Hepatocyte (in vitro differentiated cells): ENCODE data around the gene OR2T34.

Experiments used
- EZH2 ChIP-seq: fragments of 200-600 bp; sonication (generic); IDR thresholded peaks from 2 replicates; pipeline ENCODE4 v1.6.1; 2016; ENCODE audit warnings: antibody characterized with exemption, mild to moderate bottlenecking, borderline replicate concordance
- TF ChIP-seq, protein P1 (sequence below): fragments of 200-600 bp; sonication (generic); IDR thresholded peaks from 2 replicates; pipeline ENCODE4 v1.5.1; 2016; ENCODE audit warnings: antibody characterized with exemption, mild to moderate bottlenecking; ENCODE audit not compliant: poor library complexity

- no peak for TF ChIP-seq EZH2
- TF ChIP-seq, protein P1, sequence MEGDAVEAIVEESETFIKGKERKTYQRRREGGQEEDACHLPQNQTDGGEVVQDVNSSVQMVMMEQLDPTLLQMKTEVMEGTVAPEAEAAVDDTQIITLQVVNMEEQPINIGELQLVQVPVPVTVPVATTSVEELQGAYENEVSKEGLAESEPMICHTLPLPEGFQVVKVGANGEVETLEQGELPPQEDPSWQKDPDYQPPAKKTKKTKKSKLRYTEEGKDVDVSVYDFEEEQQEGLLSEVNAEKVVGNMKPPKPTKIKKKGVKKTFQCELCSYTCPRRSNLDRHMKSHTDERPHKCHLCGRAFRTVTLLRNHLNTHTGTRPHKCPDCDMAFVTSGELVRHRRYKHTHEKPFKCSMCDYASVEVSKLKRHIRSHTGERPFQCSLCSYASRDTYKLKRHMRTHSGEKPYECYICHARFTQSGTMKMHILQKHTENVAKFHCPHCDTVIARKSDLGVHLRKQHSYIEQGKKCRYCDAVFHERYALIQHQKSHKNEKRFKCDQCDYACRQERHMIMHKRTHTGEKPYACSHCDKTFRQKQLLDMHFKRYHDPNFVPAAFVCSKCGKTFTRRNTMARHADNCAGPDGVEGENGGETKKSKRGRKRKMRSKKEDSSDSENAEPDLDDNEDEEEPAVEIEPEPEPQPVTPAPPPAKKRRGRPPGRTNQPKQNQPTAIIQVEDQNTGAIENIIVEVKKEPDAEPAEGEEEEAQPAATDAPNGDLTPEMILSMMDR, result no peak
Measured at GRCh38 chr1:248576260-248576980, 1.9 kb upstream of the OR2T34 start.
